Loucy (cell line): ENCODE measurements around the gene MYO7B.

Experiments used
- CTCF ChIP-seq: fragments of 200-600 bp; sonication (generic); conservative IDR thresholded peaks from 2 replicates; pipeline ENCODE4 v1.5.1; 2014; ENCODE audit warnings: mild to moderate bottlenecking, antibody characterized with exemption, low read length
- EZH2phosphoT487 ChIP-seq: fragments of 200-600 bp; IDR thresholded peaks from 2 replicates; pipeline ENCODE4 v1.6.1; 2018; ENCODE audit warnings: antibody characterized with exemption, mild to moderate bottlenecking, moderate library complexity, borderline replicate concordance

- TF ChIP-seq CTCF, result no peak
- TF ChIP-seq EZH2phosphoT487, result no peak
Measured at GRCh38 chr2:127589841-127590240, 54.4 kb downstream of the MYO7B start.
